ENCODE measurements around the gene TRPM8. TPM values are rescaled to one million over a fixed set of nuclear protein-coding genes. Genes with fewer than 3 reads are reported as not detected.

TRPM8 gene
- total RNA-seq, 1 donor from 2014 or later, result not detected

- intact Hi-C loops (cut with DNase I), result no loop called here
- DNase-seq (ENCODE audit: missing footprints) (no peak), ATAC-seq (no peak)
Measured at GRCh38 chr2:234026693-234027254, 109.6 kb downstream of the TRPM8 start.

DNA sequence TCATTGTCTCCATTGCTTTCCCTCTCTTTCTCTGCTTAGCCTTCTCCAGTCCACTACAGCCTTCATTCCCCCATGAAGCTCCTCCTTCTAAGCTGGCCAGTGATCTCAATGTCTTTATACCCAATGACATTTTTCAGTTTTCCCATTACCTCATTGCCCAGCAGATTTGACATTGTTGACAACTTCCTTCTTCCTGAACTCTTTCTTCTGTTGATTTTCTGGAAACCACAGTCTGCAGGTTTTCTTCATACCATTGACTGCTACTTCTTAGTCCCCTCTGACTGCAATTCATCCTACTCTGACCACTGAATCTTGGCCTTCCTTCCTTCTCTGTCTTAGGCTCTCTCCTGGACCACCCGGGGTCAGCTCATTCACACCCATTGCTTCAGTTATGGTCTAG is 110.5 kb downstream of the TRPM8 start:
- no peak for ATAC-seq
- intact Hi-C loops (cut with DNase I), result no loop called here

DNA sequence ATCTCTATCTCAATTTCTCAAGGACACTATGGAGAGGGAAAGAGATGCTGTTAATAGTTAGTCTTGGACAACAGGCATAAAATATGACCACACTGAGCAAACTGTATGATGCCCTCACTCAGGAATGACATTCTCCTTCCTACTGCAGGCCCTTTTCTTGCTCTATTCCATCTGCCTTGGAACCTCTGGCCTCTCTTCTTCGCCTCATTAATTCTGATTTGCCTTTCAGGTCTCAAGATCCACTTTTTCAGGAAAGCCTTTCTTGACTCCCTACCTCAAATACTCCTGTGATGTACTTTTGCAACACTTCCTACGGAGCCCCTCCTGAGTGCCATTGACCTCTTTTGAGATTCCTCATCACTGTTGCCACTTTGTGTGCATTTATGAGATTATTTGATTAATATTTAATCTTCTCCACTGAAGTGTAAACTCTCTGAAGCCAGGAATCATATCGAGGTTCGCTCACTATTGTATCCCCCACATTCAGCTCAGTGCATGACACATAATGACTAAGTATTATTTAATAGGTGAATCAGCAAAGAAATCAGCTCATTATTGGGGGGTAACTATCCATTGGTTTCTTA is 112.1 kb downstream of the TRPM8 start:
- intact Hi-C loops (cut with DNase I), result no loop called here
- DNase-seq (ENCODE audit: missing footprints), result no peak
- no peak for ATAC-seq

More for the DNA sequence above, 110.5 kb downstream of the TRPM8 start:
- DNase-seq (ENCODE audit: missing footprints), result no peak

DNA sequence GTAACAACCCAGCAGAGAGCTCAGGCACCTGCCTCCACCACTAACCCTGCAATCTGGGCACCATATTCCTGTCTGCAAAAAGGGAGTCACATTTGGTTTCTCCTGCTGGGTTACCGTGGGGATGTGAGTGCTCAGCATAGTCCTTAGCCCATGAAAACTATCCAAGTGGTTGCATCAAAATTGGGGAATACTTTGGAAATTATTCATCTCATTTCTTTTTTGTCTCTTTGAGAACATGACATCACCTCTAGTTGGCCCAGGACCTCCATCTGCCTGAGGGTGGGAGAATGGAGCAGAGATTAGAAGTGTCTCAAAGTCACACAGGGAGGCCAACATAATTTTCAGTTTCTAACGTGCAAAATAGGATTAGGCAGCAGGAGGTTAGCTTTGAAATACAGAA is 114.0 kb downstream of the TRPM8 start:
- intact Hi-C loops (cut with DNase I), result no loop called here
- no peak for DNase-seq (ENCODE audit: missing footprints)
- no peak for ATAC-seq

- intact Hi-C loops (cut with DNase I), result no loop called here
- ATAC-seq (no peak), DNase-seq (ENCODE audit: missing footprints) (no peak)
Measured at GRCh38 chr2:234032279-234032856, 115.2 kb downstream of the TRPM8 start.

GRCh38 chr2:234033174-234033573 is 116.0 kb downstream of the TRPM8 start:
- DNase-seq (ENCODE audit: missing footprints), result no peak
- no peak for ATAC-seq
- intact Hi-C loops (cut with DNase I), result no loop called here

DNA sequence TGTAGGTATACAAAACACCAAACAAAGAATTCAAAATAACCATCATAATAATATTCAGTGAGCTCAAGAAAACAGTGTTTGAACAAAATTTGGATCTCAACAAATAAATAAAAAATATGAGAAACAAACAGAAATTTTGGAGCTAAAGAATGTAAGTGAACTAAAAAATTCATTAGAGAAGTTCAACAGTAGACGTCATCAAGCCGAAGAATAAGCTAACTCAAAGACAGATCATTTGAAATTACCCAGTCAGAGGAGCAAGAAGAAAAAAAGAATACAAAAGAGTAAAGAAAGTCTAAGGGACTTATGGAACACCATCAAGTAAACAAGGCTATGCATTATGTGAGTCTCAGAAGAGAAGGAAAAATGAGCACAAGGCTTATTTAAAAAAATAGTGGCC is 116.7 kb downstream of the TRPM8 start:
- intact Hi-C loops (cut with DNase I), result no loop called here
- ATAC-seq (no peak), DNase-seq (ENCODE audit: missing footprints) (no peak)

DNA sequence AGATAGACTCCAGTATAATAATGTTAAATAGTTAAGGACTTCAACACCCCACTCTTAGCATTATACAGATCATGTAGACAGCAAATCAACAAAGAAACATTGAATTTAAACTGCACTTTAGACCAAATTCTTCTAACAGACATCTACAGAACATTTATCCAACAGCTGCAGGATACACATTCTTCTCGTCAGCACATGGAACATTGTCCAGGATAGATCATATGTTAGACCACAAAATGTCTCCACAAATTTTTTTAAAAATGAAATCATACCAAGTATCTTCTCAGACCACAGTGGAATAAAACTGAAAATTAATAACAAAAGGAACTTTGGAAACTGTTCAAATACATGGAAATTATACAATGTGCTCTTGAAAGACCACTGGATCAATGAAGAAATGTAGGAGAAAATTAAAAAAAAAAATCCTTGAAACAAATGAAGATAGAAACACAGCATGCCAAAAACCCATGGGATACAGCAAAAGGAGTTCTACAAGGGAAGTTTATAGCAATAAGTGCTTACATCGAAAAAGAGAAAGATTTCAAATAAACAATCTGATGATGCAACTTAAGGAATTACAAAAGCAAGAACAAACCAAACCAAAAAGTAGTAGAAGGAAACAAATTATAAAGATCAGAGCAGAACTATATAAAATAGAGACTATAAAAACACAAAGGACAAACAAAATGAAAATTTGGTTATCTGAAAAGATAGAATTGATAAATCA is 121.1 kb downstream of the TRPM8 start:
- intact Hi-C loops (cut with DNase I), result no loop called here
- DNase-seq (ENCODE audit: missing footprints), result no peak
- no peak for ATAC-seq

DNA sequence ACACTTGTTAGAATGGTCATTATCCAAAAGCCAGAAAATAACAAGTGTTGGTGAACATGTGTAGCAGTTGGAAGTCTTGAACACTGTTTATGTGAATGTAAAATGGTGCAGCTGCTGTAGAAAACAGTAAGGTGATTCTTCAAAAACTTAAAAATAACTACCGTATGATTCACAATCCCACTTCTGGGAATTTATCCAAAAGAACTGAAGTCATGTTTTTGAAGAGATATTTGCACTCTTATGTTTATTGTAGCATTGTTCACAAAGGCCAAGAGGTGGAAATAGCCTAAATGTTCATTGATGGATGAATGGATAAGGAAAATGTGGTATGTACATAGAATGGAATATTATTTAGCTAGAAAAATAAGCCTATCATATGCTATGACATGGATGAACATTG is 127.0 kb downstream of the TRPM8 start:
- ATAC-seq (no peak), DNase-seq (ENCODE audit: missing footprints) (no peak)
- intact Hi-C loops (cut with DNase I), result no loop called here

- DNase-seq (ENCODE audit: missing footprints) (no peak), ATAC-seq (no peak)
- intact Hi-C loops (cut with DNase I), result no loop called here
Measured at GRCh38 chr2:234046521-234046920, 129.3 kb downstream of the TRPM8 start.

DNA sequence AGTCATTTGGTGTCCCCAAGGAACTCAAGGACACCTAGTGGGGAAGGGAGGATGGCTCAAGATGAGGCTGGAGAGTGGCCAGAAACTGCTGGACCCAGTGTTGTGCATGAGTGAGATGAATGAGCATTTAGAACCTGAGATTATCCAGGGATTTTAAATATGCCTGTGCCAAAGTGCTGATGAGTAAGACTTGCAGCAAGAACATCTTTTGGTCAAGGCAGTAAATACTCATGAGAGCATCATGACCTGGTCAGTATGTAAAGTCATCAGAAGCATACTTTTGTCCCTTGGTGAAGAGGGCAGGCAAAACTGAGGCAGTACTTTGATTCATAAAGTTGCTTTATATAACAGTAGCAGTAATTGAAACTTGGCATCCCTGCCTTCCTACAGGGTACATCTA is 130.2 kb downstream of the TRPM8 start:
- intact Hi-C loops (cut with DNase I), result no loop called here
- ATAC-seq (no peak), DNase-seq (ENCODE audit: missing footprints) (no peak)

- no peak for DNase-seq (ENCODE audit: missing footprints)
- no peak for ATAC-seq
- intact Hi-C loops (cut with DNase I), result no loop called here
Measured at GRCh38 chr2:234048049-234048448, 130.9 kb downstream of the TRPM8 start.

DNA sequence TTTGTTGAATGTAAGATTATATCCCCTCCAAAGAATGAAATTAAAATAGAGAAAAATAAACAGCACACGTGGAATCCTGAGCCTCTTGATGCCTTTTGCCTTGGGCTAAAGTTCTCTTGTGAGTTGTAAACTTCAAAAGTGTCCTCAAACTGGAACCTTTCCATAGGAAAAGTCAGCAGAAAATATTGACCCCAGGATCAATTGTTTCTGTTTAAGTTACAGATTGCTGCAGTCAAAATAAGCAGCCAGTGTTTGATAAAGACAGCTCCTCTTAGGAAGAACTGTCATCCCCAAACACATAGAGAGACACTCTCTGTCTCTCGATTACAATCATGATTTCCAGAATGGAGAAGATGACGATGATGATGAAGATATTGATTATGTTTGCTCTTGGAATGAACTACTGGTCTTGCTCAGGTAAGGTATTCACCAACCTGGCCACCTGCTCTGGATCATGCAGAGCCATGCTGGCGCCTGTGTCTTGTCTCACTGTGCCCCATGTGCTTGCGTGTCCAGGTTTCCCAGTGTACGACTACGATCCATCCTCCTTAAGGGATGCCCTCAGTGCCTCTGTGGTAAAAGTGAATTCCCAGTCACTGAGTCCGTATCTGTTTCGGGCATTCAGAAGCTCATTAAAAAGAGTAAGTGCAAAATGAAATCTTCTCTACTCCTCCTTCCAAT is 133.4 kb downstream of the TRPM8 start, which contains the start of gene SPP2:
TSS of gene SPP2 (plus strand) at position 248 of the 681 bp plus-strand sequence. CDS start at position 333, 85 bp downstream.
- intact Hi-C loops (cut with DNase I), result no loop called here
- DNase-seq (ENCODE audit: missing footprints), result no peak
- no peak for ATAC-seq

DNA sequence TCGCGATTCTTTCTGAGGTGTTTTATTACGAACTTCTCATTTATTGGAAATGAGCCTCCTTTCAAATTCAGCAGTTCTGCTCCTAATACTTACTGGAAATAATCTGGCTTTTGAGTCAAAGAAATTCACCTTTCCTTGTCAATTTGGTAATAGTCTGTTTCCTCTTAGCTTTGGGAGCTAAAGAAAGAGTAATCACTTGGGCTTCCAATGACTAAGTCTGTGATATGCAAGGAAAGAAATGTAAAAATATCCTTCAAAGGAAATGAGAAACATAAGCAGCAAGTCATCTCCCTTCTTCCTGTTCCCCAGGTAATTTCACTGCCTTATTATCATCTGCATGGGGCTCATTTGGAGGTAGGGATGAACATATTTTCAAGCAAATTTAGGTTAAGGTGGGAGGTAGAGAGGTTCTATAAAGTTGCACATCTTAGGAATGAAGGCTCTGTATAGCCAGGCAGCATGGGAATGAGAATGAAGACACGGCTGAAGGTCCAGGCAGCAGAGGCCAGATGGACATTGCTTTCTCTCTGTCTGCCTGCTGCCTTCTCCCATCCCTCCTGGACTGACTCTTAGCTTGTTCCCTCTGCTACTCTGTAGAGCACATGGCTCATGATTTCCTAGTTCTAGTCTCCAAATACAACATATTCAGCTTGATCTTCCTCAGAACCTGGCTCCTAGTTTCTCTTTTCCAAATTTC is 134.3 kb downstream of the TRPM8 start:
- intact Hi-C loops (cut with DNase I), result no loop called here
- DNase-seq (ENCODE audit: missing footprints), result no peak
- no peak for ATAC-seq

- ATAC-seq, result no peak
- intact Hi-C loops (cut with DNase I), result no loop called here
- no peak for DNase-seq (ENCODE audit: missing footprints)
Measured at GRCh38 chr2:234058881-234059280, 141.7 kb downstream of the TRPM8 start.

- DNase-seq (ENCODE audit: missing footprints), result no peak
- intact Hi-C loops (cut with DNase I), result no loop called here
- no peak for ATAC-seq
Measured at GRCh38 chr2:234060236-234060635, 143.1 kb downstream of the TRPM8 start.

- intact Hi-C loops (cut with DNase I), result no loop called here
- DNase-seq (ENCODE audit: missing footprints), result no peak
- no peak for ATAC-seq
Measured at GRCh38 chr2:234061624-234062257, 144.6 kb downstream of the TRPM8 start.

DNA sequence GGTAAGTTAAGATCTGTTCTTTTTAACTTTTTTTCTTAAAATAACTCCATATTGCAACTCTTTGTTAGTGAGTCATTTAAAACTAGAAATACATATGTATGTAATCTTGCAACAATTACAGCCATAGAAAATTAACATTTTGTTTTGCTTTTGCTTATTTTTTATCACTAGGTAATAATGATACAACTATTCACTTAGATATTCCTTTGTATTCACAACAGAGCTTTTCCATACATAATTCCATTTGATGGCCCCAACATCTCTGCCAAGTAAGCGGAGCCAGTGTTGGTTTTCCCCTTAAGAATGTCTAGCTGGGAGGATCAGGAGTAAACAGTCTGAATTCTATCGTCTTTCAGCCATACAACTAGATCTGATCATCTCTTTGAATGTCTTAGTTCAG is 149.4 kb downstream of the TRPM8 start:
- no peak for ATAC-seq
- intact Hi-C loops (cut with DNase I), result no loop called here
- no peak for DNase-seq (ENCODE audit: missing footprints)

All from Right ventricle myocardium inferior (tissue), 1 donor.